NCI-H1105 treated with DMSO at 0.1 percent for 48 hours (cell line): Measurements from ENCODE around the gene CLSTN3.

ENCODE experiments used
- DNase-seq: peaks from one replicate; lab custom pipeline; 2025; lab: John Stamatoyannopoulos, UW

Gene CLSTN3

GRCh38 chr12:7129872-7130691, at the start of gene CLSTN3:
Gene CLSTN3, plus strand, starts transcription at chr12:7130371. Its CDS starts 278 bp downstream, at chr12:7130649.
- peak; percentile 82 for DNase-seq

GRCh38 chr12:7081037-7081436, 49.1 kb upstream of the CLSTN3 start:
- no peak for DNase-seq

GRCh38 chr12:7083125-7083524, 47.0 kb upstream of the CLSTN3 start:
- no peak for DNase-seq

- no peak for DNase-seq
Measured at GRCh38 chr12:7089196-7089871, 40.8 kb upstream of the CLSTN3 start.

- no peak for DNase-seq
Measured at GRCh38 chr12:7090222-7090998, 39.8 kb upstream of the CLSTN3 start.

- no peak for DNase-seq
Measured at GRCh38 chr12:7091171-7091570, 39.0 kb upstream of the CLSTN3 start.

- no peak for DNase-seq
Measured at GRCh38 chr12:7091660-7092228, 38.4 kb upstream of the CLSTN3 start.

- peak; percentile 63 for DNase-seq
Measured at GRCh38 chr12:7092229-7092985, 37.8 kb upstream of the CLSTN3 start, which contains the start of gene C1R. Gene C1R, minus strand, starts transcription at chr12:7092445. Its CDS starts 57 bp downstream, at chr12:7092388.

GRCh38 chr12:7092986-7093460, 37.1 kb upstream of the CLSTN3 start:
- no peak for DNase-seq

- DNase-seq, result no peak
Measured at GRCh38 chr12:7093486-7093885, 36.7 kb upstream of the CLSTN3 start.

- DNase-seq, result no peak
Measured at GRCh38 chr12:7093892-7094291, 36.3 kb upstream of the CLSTN3 start.

- DNase-seq, result no peak
Measured at GRCh38 chr12:7096006-7096932, 33.9 kb upstream of the CLSTN3 start.

GRCh38 chr12:7096979-7097378, 33.2 kb upstream of the CLSTN3 start:
- DNase-seq, result peak; percentile 7

GRCh38 chr12:7099290-7099996, 30.7 kb upstream of the CLSTN3 start:
- DNase-seq, result peak; percentile 81

- peak; percentile 41 for DNase-seq
Measured at GRCh38 chr12:7100239-7100638, 29.9 kb upstream of the CLSTN3 start.

- DNase-seq, result no peak
Measured at GRCh38 chr12:7101047-7101693, 29.0 kb upstream of the CLSTN3 start.

GRCh38 chr12:7101694-7102131, 28.5 kb upstream of the CLSTN3 start:
- no peak for DNase-seq

- no peak for DNase-seq
Measured at GRCh38 chr12:7102582-7102981, 27.6 kb upstream of the CLSTN3 start.
